Measurements from ENCODE around the gene TCP10L.

DNA sequence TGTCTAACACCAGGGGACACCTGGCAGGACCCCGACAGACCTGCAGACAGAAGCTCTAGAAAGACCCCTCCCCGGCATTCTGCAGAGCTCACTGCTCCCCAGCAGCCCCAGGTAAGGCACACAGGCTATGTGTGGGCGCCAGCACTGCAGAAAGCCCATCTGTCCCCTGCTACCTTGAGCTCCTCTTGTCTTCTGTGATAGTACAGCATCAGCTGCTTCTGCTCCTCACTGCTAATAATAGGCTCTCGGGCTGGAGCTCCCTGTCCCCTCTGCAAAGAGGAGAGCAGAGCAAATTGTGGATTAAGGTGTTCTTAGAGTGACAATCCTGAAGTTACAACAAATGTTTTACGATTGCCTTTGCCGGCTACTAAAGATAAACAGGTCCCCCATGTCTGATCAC is 16.8 kb upstream of the TCP10L start:
- TF ChIP-seq, protein P1, sequence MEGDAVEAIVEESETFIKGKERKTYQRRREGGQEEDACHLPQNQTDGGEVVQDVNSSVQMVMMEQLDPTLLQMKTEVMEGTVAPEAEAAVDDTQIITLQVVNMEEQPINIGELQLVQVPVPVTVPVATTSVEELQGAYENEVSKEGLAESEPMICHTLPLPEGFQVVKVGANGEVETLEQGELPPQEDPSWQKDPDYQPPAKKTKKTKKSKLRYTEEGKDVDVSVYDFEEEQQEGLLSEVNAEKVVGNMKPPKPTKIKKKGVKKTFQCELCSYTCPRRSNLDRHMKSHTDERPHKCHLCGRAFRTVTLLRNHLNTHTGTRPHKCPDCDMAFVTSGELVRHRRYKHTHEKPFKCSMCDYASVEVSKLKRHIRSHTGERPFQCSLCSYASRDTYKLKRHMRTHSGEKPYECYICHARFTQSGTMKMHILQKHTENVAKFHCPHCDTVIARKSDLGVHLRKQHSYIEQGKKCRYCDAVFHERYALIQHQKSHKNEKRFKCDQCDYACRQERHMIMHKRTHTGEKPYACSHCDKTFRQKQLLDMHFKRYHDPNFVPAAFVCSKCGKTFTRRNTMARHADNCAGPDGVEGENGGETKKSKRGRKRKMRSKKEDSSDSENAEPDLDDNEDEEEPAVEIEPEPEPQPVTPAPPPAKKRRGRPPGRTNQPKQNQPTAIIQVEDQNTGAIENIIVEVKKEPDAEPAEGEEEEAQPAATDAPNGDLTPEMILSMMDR (conservative IDR thresholded peaks at IDR 0.05 in 1 of 2, IDR thresholded peaks at IDR 0.05 in 1 of 2; ENCODE audit: extremely low read depth in 1 of 2, insufficient read depth in 1 of 2, low read depth in 1 of 2, low read length in 2 of 2) = no peak
- TF ChIP-seq EZH2 (IDR thresholded peaks at IDR 0.05; ENCODE audit: borderline replicate concordance, low read length) = no peak
